Right lobe of liver (tissue), 6 donors: ENCODE measurements around the gene RBM26. TPM values are rescaled to one million over a fixed set of nuclear protein-coding genes. Genes with fewer than 3 reads are reported as not detected.

Experiments used
- ATAC-seq, 4 donors: fragments of 200-7000 bp; cut with Tn5 transposase; one replicate each; pipeline ENCODE4 v1.9.1; 2020; ENCODE audit warnings: mild to moderate bottlenecking in 4 of 4, moderate library complexity in 4 of 4
- DNase-seq, 3 donors: peaks; one replicate each; pipeline ENCODE4 v3.0.0-alpha.2; 2020
- H3K27ac ChIP-seq, 3 donors: fragments of 200-600 bp; one replicate each; pipeline ENCODE4 v1.8.0; 2022
- H3K27me3 ChIP-seq, 2 donors: fragments of 200-600 bp; one replicate each; pipeline ENCODE4 v1.8.0; 2022
- H3K36me3 ChIP-seq, 4 donors: fragments of 200-600 bp; sonication (generic) in 1 of 4; one replicate each; pipeline versions ENCODE4 v1.5.1 to v1.8.0; 2017 to 2022; ENCODE audit warnings: control low read depth in 1 of 4
- H3K4me1 ChIP-seq, 4 donors: fragments of 200-600 bp; sonication (generic) in 1 of 4; one replicate each; pipeline versions ENCODE4 v1.5.1 to v1.8.0; 2017 to 2022; ENCODE audit warnings: control low read depth in 1 of 4
- H3K4me3 ChIP-seq, 3 donors: fragments of 200-600 bp; one replicate each; pipeline ENCODE4 v1.8.0; 2022
- H3K9me3 ChIP-seq, 4 donors: fragments of 200-600 bp; sonication (generic) in 1 of 4; one replicate each; pipeline versions ENCODE4 v1.5.1 to v1.8.0; 2017 to 2022; ENCODE audit warnings: control low read depth in 1 of 4
- POLR2A ChIP-seq: fragments of 450-650 bp; IDR thresholded peaks from one replicate; pipeline ENCODE4 v1.6.1; 2017; ENCODE audit warnings: antibody characterized with exemption, mild to moderate bottlenecking
- WGBS: methylation state at CpG from one replicate; pipeline ENCODE4 v1.1.6; 2018; ENCODE audit warnings: low coverage, low lambda C conversion rate; ENCODE audit not compliant: insufficient coverage; ENCODE audit errors: missing lambda C conversion rate; 5-methylcytosine and 5-hydroxymethylcytosine counted together
- intact Hi-C, 2 donors: fragments of 100-400 bp; cut with DNase I; formaldehyde crosslinking; loops; one replicate each; pipeline versions ENCODE4 v1.11.2 to v1.14.1; 2022
- total RNA-seq, 6 experiments: library from RNA; depleted of rRNA in 2 of 6; stranded (reverse); fragments of >200 nt in 2 of 6; fragmentation: NEBNext Ultra II Directional in 3 of 6; extraction: Animal tissue kit (Norgen Biotek cat#: 25700) in 3 of 6; gene quantifications; one replicate each; pipeline versions ENCODE4 v1.1.0 to v1.2.4, GENCODE V29; 2016 to 2023
- TF ChIP-seq, protein P1 (sequence below), 4 donors: fragments of 200-600 bp in 3 of 4; fragments of 450-650 bp in 1 of 4; IDR thresholded peaks; one replicate each; pipeline versions ENCODE4 v1.5.1 to v1.8.0; 2016 to 2022; ENCODE audit warnings: antibody characterized with exemption in 4 of 4, mild to moderate bottlenecking in 2 of 4
- donor health status: DM: no; HTN: yes; CAD: no.
- donor health status: DM: no; HTN: no; CAD: no.
- donor health status: DM: no; HTN: no; CAD: no.
- donor health status: DM: no; HTN: yes; CAD: no.
- donor health status: DM: no; HTN: yes; CAD: no.

Gene RBM26
- total RNA-seq, 6 experiments from 2014 or later = 12.9 to 16.7 (median 15.1) TPM

DNA sequence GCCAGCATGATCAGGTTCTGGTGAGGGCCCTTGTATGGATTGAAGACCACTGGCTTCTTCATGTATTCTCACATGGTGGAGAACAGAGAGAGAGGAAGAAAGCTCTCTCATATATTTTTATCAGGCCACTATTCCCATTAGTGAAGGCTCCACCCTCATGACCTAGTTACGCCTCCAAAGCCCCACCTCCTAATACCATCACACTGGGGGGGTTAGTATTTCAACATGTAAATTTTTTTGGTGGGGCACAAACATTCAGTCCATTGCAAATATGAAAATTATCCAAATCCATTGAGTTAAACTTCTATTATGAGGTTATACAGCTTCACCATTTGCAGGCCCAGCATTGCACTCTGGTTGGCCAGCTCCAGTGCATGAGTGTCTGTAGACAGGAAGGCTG, 33.2 kb upstream of the RBM26 start:
- intact Hi-C loops = loop anchor here in 1 of 2 donors (10.0 kb wide), 1 partner anchor 96 kb away; no protein-coding TSS in a partner anchor
- WGBS = 78% methylated on average over 1 of the region's 1 CpG
- Histone ChIP-seq H3K27ac (no peak overlapping the region), H3K9me3 (no peaks in the 10 kb centered on the region), H3K36me3 (no peaks in the 10 kb centered on the region), H3K4me3 (no peak overlapping the region), H3K27me3 (no peaks in the 10 kb centered on the region), H3K4me1 (no peaks in the 10 kb centered on the region)
- ATAC-seq (no peak), DNase-seq (no peak)
- no peak for TF ChIP-seq POLR2A
- TF ChIP-seq, protein P1, sequence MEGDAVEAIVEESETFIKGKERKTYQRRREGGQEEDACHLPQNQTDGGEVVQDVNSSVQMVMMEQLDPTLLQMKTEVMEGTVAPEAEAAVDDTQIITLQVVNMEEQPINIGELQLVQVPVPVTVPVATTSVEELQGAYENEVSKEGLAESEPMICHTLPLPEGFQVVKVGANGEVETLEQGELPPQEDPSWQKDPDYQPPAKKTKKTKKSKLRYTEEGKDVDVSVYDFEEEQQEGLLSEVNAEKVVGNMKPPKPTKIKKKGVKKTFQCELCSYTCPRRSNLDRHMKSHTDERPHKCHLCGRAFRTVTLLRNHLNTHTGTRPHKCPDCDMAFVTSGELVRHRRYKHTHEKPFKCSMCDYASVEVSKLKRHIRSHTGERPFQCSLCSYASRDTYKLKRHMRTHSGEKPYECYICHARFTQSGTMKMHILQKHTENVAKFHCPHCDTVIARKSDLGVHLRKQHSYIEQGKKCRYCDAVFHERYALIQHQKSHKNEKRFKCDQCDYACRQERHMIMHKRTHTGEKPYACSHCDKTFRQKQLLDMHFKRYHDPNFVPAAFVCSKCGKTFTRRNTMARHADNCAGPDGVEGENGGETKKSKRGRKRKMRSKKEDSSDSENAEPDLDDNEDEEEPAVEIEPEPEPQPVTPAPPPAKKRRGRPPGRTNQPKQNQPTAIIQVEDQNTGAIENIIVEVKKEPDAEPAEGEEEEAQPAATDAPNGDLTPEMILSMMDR (IDR thresholded peaks at IDR 0.05) = no peak

DNA sequence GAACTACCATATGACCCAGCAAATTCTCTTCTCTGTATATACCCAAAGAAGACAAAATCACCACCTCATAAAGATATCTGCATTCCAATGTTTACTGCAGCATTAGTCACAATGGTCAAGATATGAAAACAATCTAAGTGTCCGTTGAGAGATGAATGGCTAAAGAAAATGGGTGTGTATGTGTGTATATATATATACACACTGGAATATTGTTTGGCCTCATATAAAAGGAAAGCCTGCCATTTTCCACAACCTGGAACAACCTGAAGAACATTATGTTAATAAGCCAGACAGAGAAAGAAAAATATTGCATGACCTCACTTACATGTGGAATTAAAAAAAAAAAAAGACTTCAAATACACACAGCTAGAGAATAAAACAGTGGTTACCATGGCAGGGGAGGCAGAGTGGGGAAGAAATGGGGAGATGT, 29.5 kb upstream of the RBM26 start:
- no peaks in the 10 kb centered on the region for H3K9me3 ChIP-seq
- intact Hi-C loops = loop anchor here in 1 of 2 donors (10.0 kb wide), 1 partner anchor 99 kb away; no protein-coding TSS in a partner anchor
- no CpG with 5 or more reads among the region's 1 CpG for WGBS

DNA sequence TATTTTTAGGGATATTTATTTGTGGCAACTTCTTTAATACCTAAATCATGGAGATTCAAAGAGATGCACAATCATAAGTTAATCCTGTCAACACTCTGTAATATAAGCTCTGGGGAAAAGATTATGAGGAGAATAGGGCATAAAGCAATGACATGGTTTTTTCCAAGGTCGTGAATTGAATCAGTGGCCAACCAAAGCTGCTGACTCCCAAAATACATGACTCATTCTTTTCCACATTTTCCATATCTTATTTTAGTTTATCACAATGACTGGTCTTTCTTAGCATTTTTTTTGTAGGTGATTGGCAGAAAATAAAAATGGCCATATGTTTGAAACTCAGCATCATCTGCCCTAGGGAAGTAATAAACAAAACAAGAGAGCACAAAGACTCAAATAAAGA, 28.5 kb upstream of the RBM26 start:
- no peak for DNase-seq
- Histone ChIP-seq H3K27me3 (no peaks in the 10 kb centered on the region), H3K4me3 (no peak overlapping the region), H3K27ac (no peak overlapping the region), H3K36me3 (no peaks in the 10 kb centered on the region), H3K4me1 (no peaks in the 10 kb centered on the region), H3K9me3 (no peaks in the 10 kb centered on the region)
- TF ChIP-seq, protein P1 (IDR thresholded peaks at IDR 0.05) = no peak
- TF ChIP-seq POLR2A = no peak
- 44% methylated on average over 1 of the region's 1 CpG for WGBS
- ATAC-seq = no peak
- intact Hi-C loops = loop anchor here in 1 of 2 donors (10.0 kb wide), 1 partner anchor 100 kb away; no protein-coding TSS in a partner anchor

More for the DNA sequence above, 29.5 kb upstream of the RBM26 start:
- H3K4me3 ChIP-seq = no peak overlapping the region
- TF ChIP-seq, protein P1 (IDR thresholded peaks at IDR 0.05) = no peak
- no peak for TF ChIP-seq POLR2A
- H3K4me1 ChIP-seq = no peaks in the 10 kb centered on the region
- H3K27me3 ChIP-seq = no peaks in the 10 kb centered on the region
- H3K36me3 ChIP-seq = no peaks in the 10 kb centered on the region
- H3K27ac ChIP-seq = no peak overlapping the region
- ATAC-seq = no peak
- no peak for DNase-seq

DNA sequence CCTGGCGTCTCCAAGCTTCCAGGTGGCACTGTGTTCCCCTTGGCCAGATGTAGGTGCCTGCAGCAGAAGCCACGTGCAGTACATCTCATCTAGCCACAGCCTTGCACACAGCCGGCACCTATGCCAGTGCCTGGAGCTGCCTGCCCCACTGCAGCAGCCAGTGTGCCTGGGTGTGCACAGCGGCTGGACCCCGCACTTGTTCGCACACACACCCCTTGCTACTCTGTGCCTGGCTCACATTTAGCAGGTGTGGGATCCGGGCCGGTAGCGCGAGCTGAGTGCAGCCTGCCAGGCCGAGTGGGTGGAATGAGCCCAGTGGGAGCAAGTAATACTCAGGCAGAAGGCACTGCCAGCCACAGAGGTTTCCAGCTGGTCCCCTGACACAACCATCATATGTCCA, 26.9 kb upstream of the RBM26 start:
- WGBS = 86% methylated on average over 2 of the region's 11 CpGs
- ATAC-seq (no peak), DNase-seq (no peak)
- H3K4me1 ChIP-seq = no peaks in the 10 kb centered on the region
- H3K27me3 ChIP-seq = no peaks in the 10 kb centered on the region
- no peaks in the 10 kb centered on the region for H3K9me3 ChIP-seq
- no peak for TF ChIP-seq POLR2A
- TF ChIP-seq, protein P1 (IDR thresholded peaks at IDR 0.05) = no peak
- no peaks in the 10 kb centered on the region for H3K36me3 ChIP-seq
- intact Hi-C loops = loop anchor here in 1 of 2 donors (10.0 kb wide), 1 partner anchor 102 kb away; no protein-coding TSS in a partner anchor
- H3K27ac ChIP-seq = no peak overlapping the region
- no peak overlapping the region for H3K4me3 ChIP-seq
